ENCODE measurements around the gene EDN2. TPM values are rescaled to one million over a fixed set of nuclear protein-coding genes. Genes with fewer than 3 reads are reported as not detected.

Gene EDN2
- total and polyA plus RNA-seq, 2 of the 8 experiments (the other 6 are each of a cell fraction or from before 2014, with no cell fraction given) = 0.32 to 0.39 TPM

GRCh38 chr1:41450747-41451285, 33.7 kb downstream of the EDN2 start (continued):
- TF ChIP-seq HDAC2 (IDR thresholded peaks at IDR 0.05; ENCODE audit: borderline replicate concordance in 1 of 2, low read depth in 2 of 2, low read length in 2 of 2) (no peak), PHF8 (conservative IDR thresholded peaks at IDR 0.05; ENCODE audit: low read depth, low read length) (no peak), SIN3A (conservative IDR thresholded peaks at IDR 0.05 in 1 of 2, IDR thresholded peaks at IDR 0.05 in 1 of 2; ENCODE audit: low read depth in 1 of 2, low read length in 2 of 2) (no peak), TEAD4 (IDR thresholded peaks at IDR 0.05; ENCODE audit: low read depth, low read length) (no peak), SIX5 (IDR thresholded peaks at IDR 0.05; ENCODE audit: low read depth, low read length) (no peak), YY1 (IDR thresholded peaks at IDR 0.05; ENCODE audit: low read depth, low read length) (no peak)
